GM12891 (cell line): Measurements from ENCODE around the gene LMNA.

Experiments
- PAX5 ChIP-seq: IDR thresholded peaks from 2 replicates; pipeline ENCODE4 v1.6.1; 2011; ENCODE audit warnings: low read length, moderate library complexity, mild to moderate bottlenecking; ENCODE audit not compliant: insufficient read depth, severe bottlenecking
- POLR2A ChIP-seq: IDR thresholded peaks from 2 replicates; pipeline ENCODE4 v1.6.1; 2011; ENCODE audit warnings: low read depth, low read length, control low read depth
- POLR2AphosphoS5 ChIP-seq: IDR thresholded peaks from 2 replicates; pipeline ENCODE4 v1.6.1; 2011; ENCODE audit warnings: low read depth, low read length, control low read depth
- SPI1 ChIP-seq: IDR thresholded peaks from 2 replicates; pipeline ENCODE4 v1.6.1; 2011; ENCODE audit warnings: low read depth, low read length, control low read depth
- TAF1 ChIP-seq: IDR thresholded peaks from 2 replicates; pipeline ENCODE4 v1.6.1; 2011; ENCODE audit warnings: low read depth, low read length, control low read depth

- no peak for TF ChIP-seq POLR2A
- no peak for TF ChIP-seq POLR2AphosphoS5
- no peak for TF ChIP-seq TAF1
- no peak for TF ChIP-seq SPI1
- TF ChIP-seq PAX5: no peak
Observed at GRCh38 chr1:156160743-156161171, 46.2 kb downstream of the LMNA start.
